ENCODE data around the gene PDIA2.

PDIA2 gene

DNA sequence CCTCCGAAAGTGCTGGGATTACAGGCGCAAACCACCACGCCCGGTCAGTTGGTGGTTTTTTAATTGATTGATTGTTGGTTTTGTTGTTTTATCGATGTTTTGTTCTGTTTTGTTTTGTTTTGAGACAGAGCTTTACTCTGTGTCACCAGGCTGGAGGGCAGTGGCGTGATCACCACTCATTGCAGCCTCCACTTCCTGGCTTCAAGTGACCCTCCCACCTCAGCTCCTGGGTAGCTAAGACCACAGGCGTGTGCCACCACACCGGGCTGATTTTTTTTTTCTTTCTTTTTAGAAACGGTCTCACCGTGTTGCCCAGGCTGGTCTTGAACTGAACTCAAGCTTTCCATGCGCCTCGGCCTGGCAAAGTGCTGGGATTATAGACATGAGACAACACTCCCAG is 35.9 kb upstream of the PDIA2 start:
- no peak for TF ChIP-seq ZC3H10 (CRISPR knock-in tag; IDR thresholded peaks at IDR 0.05)
- TF ChIP-seq, protein P1, sequence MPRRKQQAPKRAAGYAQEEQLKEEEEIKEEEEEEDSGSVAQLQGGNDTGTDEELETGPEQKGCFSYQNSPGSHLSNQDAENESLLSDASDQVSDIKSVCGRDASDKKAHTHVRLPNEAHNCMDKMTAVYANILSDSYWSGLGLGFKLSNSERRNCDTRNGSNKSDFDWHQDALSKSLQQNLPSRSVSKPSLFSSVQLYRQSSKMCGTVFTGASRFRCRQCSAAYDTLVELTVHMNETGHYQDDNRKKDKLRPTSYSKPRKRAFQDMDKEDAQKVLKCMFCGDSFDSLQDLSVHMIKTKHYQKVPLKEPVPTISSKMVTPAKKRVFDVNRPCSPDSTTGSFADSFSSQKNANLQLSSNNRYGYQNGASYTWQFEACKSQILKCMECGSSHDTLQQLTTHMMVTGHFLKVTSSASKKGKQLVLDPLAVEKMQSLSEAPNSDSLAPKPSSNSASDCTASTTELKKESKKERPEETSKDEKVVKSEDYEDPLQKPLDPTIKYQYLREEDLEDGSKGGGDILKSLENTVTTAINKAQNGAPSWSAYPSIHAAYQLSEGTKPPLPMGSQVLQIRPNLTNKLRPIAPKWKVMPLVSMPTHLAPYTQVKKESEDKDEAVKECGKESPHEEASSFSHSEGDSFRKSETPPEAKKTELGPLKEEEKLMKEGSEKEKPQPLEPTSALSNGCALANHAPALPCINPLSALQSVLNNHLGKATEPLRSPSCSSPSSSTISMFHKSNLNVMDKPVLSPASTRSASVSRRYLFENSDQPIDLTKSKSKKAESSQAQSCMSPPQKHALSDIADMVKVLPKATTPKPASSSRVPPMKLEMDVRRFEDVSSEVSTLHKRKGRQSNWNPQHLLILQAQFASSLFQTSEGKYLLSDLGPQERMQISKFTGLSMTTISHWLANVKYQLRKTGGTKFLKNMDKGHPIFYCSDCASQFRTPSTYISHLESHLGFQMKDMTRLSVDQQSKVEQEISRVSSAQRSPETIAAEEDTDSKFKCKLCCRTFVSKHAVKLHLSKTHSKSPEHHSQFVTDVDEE (CRISPR knock-in tag; IDR thresholded peaks at IDR 0.05) = no peak
- TF ChIP-seq ZFP30 (CRISPR knock-in tag; IDR thresholded peaks at IDR 0.05) = no peak
- no peak for TF ChIP-seq CSRNP3 (CRISPR knock-in tag; IDR thresholded peaks at IDR 0.05)
- TF ChIP-seq ZNF70 (CRISPR knock-in tag; IDR thresholded peaks at IDR 0.05) = no peak
- TF ChIP-seq GLIS3 (CRISPR knock-in tag; IDR thresholded peaks at IDR 0.05) = no peak
- TF ChIP-seq BACH2 (CRISPR knock-in tag; IDR thresholded peaks at IDR 0.05; ENCODE audit: borderline replicate concordance) = no peak
- TF ChIP-seq CSDC2 (CRISPR knock-in tag; IDR thresholded peaks at IDR 0.05) = no peak
- TF ChIP-seq ARNTL (CRISPR knock-in tag; IDR thresholded peaks at IDR 0.05; ENCODE audit: borderline replicate concordance, low read depth) = no peak
- TF ChIP-seq ZFP3 (CRISPR knock-in tag; IDR thresholded peaks at IDR 0.05) = no peak
- TF ChIP-seq ZNF8 (CRISPR knock-in tag; IDR thresholded peaks at IDR 0.05) = no peak
- TF ChIP-seq OSR1 (CRISPR knock-in tag; IDR thresholded peaks at IDR 0.05) = no peak
- TF ChIP-seq PPARA (CRISPR knock-in tag; IDR thresholded peaks at IDR 0.05; ENCODE audit: borderline replicate concordance) = no peak
- TF ChIP-seq TCF4 (CRISPR knock-in tag; IDR thresholded peaks at IDR 0.05; ENCODE audit: borderline replicate concordance) = no peak
- no peak for TF ChIP-seq RARB (CRISPR knock-in tag; IDR thresholded peaks at IDR 0.05)
- TF ChIP-seq, protein P2, sequence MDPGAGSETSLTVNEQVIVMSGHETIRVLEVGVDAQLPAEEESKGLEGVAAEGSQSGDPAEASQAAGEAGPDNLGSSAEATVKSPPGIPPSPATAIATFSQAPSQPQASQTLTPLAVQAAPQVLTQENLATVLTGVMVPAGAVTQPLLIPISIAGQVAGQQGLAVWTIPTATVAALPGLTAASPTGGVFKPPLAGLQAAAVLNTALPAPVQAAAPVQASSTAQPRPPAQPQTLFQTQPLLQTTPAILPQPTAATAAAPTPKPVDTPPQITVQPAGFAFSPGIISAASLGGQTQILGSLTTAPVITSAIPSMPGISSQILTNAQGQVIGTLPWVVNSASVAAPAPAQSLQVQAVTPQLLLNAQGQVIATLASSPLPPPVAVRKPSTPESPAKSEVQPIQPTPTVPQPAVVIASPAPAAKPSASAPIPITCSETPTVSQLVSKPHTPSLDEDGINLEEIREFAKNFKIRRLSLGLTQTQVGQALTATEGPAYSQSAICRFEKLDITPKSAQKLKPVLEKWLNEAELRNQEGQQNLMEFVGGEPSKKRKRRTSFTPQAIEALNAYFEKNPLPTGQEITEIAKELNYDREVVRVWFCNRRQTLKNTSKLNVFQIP (CRISPR knock-in tag; IDR thresholded peaks at IDR 0.05; ENCODE audit: borderline replicate concordance, low read depth) = no peak
- ATAC-seq = no peak

GRCh38 chr16:249431-249830 is 33.5 kb upstream of the PDIA2 start:
- TF ChIP-seq ZC3H10 (CRISPR knock-in tag; IDR thresholded peaks at IDR 0.05) (no peak), ISL1 (CRISPR knock-in tag; IDR thresholded peaks at IDR 0.05) (no peak), ZNF70 (CRISPR knock-in tag; IDR thresholded peaks at IDR 0.05) (no peak), TCF4 (CRISPR knock-in tag; IDR thresholded peaks at IDR 0.05; ENCODE audit: borderline replicate concordance) (no peak), CSDC2 (CRISPR knock-in tag; IDR thresholded peaks at IDR 0.05) (no peak), ESRRG (CRISPR knock-in tag; IDR thresholded peaks at IDR 0.05) (no peak), ZFP3 (CRISPR knock-in tag; IDR thresholded peaks at IDR 0.05) (no peak), ARNTL (CRISPR knock-in tag; IDR thresholded peaks at IDR 0.05; ENCODE audit: borderline replicate concordance, low read depth) (no peak), PPARA (CRISPR knock-in tag; IDR thresholded peaks at IDR 0.05; ENCODE audit: borderline replicate concordance) (no peak)
- TF ChIP-seq, protein P2 (CRISPR knock-in tag; IDR thresholded peaks at IDR 0.05; ENCODE audit: borderline replicate concordance, low read depth) = no peak
- TF ChIP-seq, protein P1 (CRISPR knock-in tag; IDR thresholded peaks at IDR 0.05) = no peak
- no peak for ATAC-seq

Measured in SK-N-SH treated with all-trans-retinoic acid at 6 μM for 48 hours (cell line).